ENCODE data around the gene ZNF511.
A peak's percentile ranks its signal among the peaks of the same experiment; 100 is the strongest.

The ZNF511 gene

DNA sequence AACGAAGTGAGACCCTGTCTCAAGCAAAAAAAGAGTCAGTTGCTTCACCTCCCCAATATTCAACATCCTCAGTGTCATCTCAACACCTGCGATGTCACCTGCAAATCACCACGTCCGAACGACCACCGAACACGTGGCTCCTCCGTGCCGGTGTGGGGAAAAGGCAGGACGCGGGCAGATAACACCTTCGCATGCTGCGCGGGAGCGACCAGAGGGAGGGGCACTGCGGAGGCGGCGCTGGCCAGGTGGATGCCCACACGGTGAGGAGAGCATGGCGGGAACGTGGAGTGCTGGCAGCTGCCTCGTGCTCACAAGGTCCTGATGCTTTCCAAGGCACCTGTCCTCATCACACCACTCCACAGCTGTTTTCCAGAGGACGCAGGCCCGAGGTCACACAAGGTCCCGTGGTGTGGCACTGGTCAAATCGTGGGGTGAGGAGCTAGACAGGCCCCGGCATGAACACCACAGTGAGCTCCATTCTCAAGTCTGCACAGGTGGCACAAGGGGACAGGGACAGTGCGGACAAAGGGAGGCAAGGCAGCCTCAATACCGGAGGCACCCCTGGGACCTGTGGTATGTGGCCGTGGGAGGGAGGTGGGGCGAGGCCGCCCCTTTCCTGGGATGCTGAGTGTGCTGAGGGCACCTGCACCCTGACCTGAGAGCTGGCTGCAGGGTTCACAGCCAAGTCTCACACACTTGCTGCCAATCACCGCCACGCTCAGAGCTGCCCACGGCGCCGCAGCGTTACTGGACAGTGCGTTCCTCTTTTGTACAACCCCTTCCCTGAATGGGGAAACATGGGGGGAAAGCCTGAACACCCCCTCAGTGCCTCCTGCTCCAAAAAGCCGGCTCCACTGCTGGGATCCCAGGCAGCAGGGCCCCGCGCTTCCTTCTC lies 13.0 kb upstream of the ZNF511 start:
- no peak for DNase-seq

DNA sequence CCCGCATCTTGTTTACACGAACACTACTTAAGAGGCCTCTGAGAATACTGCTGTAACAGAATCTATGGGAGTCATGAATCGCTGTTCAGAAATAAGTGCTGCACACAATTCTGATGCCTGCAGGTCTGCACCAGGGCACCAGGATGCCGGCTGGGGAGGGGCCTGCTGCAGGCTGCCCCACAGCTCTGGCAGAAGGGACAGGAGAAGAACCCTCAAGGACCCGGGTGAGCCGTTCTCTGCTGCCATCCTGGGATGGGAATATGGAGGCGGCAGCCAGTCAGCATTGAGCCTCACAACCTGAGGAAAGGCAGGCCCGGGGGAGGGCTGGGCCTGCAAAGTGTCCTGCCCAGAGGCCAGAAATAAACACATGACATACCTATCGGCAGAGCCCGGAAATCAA lies 11.2 kb upstream of the ZNF511 start:
- DNase-seq, result no peak

DNA sequence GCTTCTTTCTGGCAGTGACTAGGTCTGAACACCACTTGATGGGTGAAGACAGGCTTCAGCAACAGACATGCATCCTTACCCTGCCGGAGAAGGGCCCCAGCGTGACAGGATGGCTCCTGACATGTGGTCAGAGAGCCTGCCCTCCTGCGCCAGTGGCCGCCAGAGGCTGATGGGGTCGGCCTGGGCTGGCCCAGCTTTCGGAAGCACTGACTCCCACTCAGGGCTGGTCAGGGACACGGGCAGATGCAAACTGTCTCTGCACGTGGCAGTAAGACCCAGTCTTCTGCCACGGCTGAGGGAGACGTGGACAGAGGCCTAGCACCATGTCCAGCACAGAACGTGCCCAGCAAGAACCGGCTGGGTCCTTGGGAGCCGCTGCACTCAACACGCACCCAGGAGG lies 10.2 kb upstream of the ZNF511 start:
- DNase-seq, result no peak

DNA sequence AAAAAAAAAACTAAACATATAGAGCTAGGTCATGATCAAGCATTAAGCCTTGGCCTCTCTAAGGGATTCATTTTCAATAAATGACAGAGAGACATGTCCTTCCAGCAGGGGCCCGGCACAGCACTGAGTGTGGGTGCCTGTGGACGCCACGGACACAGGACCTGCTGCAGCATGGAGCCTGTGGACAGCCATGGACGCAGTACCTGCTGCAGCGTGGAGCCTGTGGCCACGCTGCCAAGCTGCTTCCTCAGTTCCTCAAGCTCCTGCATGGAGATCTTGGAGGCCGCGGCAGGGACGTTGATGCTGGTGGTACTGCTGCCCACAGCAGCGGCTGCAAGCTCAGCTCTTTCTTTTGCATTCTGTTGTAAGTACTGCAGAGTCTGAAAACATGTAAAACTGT lies 9.5 kb upstream of the ZNF511 start:
- no peak for DNase-seq

DNA sequence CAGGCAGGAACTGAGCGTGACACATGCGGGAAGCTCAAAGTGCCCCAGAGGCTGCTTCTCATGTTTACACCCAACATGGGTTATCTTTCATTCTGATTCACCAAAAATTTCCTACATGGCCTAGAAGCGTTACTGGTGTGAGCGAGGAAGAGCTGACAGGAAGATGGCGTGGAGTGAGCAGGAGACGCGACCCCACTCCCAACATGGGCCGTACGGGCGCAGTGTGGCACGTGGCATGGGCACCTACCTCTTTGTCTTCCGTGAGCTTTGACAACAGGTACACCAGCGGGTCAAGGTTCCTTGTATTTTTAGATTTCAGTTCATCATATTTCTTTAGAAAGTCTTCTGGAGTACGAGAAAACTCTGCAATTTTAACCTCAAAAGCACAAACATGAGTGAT lies 9.0 kb upstream of the ZNF511 start:
- no peak for DNase-seq

DNA sequence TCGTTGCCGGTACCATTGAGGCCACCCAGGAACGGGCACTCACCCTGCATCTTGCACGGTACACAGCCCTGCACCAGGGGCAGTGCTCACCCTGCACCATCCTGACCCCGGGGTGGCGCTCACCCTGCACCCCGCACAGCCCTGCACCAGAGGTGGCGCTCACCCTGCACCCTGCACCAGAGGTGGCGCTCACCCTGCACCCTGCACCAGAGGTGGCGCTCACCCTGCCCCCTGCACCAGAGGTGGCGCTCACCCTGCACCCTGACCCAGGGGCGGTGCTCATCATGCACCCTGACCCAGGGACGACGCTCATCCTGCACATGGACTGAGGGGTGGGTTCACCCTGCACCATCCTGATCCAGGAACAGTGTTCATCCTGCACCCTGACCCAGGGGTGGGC lies 6.5 kb upstream of the ZNF511 start:
- DNase-seq, result no peak

DNA sequence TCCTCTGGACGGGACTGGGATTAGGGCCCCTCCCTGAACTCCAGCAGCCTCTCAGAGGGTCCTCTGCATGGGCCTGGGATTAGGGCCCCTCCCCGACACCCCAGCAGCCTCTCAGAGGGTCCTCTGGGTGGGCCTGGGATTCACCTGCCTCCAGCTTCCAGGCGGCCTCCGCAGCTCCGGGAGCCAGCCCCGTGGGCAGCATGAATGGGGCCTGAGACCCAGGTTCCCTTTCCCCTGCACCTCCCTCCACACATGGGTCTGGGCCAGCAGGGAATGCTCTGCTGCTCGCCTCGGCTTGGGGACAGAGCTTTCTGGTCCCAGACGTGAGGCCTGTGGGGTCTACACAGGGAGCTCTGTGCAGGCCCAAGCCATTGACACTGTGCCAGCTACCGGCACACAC lies 5.5 kb upstream of the ZNF511 start:
- no peak for DNase-seq

DNA sequence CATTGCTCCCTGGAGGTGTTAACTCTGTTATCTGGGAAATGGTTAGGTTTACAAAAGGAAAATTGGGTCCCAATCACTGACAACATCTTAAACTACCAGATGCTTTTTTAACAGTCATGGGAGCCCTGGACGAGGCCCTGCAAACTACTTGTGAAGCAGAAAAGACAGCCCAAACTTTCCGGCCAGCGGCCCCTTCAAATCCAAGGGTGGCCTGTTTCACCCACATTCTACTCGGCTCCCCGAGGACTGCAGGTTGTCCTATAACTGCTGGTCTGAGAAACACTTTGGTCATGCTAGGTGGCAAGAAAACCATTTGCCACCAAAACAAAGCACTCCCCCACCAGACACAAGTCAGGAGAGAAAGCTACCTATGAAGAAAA lies 2.6 kb upstream of the ZNF511 start:
- no peak for DNase-seq

DNA sequence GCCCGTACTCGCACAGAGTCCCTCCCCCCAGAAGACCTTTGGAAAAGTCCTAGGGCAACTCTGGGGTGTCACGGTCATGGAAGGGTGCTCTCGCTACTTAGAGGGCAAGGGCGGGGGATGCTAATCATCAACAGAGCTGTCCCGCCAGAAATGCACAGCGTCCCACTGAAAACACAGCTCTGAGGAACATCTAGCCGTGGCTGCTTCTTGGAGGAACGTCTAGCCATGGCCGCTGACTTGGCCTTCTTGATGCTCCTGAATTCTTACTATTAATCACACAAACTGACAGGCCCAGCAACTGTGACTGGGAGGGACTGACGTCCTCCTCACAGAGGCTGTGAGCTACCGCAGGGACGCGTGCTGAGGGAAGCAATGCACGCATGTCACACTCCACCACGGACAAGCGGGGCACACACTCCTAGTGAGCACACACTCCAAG lies 1.8 kb upstream of the ZNF511 start:
- DNase-seq, result no peak

DNA sequence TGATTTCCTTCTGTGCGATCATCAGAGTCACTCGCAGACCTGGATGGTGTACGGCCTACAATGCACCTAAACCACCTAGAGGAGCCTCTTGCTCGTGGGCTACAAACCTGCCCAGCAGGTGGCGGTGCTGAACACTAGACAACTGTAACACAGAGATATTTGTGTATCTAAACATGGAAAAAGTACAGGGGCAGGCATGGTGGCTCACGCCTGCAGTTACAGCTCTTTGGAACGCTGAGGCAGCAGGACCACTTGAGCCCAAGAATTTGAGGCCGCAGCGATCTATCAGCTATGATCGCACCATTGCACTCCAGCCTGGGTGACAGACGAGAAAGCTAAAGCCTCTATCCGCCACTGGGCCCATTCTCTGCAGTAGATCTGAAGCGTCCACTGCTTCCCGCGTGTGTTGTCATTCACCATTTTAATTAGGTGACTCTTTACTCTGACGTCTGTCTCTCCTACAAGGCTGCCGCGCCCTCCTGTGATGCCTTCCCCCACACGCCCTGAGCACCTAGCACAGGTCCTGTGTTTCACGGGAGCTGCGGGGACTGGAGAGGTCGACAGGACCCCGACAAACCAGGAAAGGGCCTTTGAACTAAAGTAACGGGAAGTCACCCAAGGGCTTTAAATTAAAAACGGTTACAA lies 816 bp upstream of the ZNF511 start:
- DNase-seq, result peak; percentile 43

DNA sequence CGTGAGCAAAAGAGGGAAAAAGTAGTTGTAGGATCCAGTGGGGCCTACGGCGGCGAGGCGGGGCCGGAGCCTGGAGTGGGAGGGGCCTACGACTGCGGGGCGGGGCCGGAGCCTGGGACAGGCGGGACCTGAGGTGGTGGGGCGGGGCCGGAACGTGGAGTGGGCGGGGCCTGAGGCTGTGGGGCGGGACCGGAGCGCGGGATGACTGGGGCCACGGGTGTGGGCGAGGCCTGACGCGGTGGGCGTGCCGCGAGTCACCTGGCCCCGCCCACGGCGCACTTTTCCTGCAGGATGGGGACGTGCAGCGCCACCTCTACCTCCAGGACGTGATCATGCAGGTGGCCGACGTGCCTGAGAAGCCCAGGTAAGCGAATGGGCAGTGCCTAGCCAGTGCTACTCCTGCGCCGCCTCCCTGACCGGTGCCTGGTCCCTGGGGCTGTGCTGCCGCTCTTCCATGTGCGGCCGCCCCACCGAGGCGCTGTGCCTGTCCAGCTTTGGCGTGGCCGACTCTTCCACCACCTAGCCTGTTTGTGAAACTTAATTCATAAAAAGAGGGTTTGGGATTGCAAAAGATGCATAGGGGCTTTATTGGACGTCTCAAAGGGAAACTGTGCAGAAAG lies 496 bp downstream of the ZNF511 start:
- peak; percentile 87 for DNase-seq

DNA sequence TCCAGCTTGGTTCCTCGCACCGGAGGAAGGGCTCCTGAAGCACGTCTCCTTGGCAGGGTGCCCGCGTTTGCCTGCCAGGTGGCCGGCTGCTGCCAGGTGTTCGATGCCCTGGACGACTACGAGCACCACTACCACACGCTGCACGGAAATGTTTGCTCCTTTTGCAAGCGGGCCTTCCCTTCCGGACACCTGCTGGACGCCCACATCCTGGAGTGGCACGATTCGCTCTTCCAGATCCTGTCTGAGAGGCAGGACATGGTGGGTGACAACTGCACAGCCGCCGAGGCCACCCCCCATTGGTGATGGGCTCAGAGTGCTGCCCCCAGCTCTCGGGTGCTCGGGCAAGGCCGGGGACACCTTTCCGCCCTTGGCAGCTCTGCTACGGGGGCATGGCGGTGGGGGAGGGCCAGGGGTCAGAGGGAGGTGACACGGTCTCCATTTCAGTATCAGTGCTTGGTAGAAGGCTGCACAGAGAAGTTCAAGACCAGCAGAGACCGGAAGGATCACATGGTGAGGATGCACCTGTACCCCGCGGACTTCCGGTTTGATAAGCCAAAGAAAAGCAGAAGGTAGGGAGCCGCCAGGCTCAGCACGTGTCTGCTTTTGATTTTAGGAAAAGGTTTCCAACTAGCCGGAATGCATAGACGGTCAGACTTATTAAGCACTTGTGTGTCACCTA lies 1.1 kb downstream of the ZNF511 start:
- DNase-seq, result no peak

DNA sequence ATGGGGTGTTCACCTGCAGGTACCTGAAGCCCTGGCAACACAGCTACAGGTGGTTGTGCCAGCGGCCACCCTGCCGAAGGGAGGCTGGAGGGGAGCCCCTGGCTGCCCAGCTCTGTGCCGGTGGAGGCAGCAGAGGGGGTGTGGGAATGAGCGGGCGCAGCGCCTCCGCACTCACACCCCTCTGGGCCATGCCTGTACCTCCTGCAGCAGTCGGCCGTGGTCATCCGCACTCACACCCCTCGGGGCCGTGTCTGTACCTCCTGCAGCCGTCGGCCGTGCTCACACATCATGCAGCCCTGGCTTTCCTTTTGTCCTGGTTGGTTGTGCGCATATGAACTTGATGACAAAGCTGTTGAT lies 1.7 kb downstream of the ZNF511 start:
- DNase-seq, result no peak

DNA sequence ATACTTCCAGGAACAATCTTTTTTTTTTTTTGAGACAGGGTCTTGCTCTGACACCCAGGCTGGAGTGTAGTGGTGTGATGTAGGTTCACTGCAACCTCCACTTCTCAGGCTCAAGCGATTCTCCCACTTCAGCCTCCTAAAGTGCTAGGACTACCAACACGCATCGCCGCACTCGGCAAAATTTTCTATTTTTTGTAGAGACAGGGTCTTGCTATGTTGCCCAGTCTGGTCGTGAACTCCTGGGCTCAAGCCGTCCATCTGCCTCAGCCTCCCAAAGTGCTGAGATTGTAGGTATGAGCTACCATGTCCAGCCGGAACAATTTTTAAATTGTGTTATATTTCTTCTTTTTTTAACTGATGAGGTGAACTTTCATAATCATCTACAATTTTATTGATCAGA lies 2.1 kb downstream of the ZNF511 start:
- no peak for DNase-seq

DNA sequence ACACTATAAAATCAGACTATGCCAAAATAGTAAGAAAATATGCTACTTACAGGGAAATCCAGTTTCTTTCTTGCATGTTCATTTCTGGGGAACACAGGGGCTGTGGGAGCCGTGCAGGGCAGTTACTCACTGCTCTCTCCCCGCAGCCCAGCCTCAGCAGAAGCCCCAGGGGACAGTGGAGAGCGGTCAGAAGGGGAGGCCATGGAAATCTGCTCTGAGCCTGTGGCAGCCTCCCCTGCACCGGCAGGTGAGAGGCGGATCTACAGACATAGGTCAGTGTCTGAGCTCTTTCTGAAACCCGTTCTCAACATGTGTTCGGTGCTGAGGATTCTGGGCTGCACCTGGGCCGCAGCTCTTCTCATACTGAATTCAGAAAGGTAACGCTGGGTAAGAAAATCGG lies 2.9 kb downstream of the ZNF511 start:
- DNase-seq, result no peak

DNA sequence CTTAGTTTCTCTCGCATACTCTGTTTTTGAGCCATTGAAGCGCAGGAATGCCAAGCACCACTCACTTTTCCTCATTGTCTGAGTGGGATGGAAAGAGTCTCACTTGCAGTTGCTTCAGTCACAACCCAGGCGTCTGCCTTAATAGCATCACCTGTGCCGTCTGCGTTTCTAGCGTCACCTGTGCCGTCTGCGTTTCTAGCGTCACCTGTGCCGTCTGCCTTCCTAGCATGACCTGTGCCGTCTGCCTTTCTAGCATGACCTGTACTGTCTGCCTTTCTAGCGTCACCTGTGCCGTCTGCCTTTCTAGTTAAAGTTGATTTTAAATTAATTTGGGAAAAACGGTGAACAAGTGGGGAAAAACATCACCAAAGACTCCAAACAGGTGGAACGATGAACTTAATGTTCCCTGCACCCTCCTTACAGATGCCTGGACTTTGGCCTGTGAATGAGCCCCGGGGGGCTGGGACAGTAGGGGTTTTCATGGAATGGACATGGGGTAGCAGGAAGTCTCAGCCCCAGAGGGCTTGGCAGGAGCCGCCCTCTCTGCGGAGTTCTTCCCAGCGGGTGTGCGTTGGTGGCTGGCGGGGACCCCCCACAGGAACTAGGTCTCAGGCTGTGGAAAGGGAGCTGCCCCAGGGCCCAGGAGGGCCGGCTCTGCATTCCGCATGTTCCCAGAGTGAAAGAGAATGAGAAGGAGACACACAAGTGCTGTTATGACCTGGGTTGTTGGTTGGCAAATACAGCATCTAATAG lies 3.5 kb downstream of the ZNF511 start:
- no peak for DNase-seq

DNA sequence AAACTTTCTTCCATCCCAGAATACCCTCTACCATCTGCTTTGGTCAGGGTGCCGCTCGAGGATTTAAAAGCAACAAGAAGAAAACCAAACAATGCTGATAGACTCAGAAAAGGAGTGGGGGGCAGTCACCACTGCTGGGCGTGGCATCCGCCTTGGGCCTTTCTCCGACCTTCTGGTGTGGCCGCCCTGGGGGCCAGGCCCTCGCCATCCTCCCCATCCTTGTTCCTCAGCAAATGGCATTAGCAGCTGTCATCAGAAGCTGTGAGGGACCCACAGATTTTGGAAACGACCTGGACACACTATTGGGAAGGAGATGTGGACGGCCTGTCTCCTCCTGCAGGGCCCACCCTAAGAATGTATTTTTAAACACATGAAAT lies 4.0 kb downstream of the ZNF511 start:
- no peak for DNase-seq

DNA sequence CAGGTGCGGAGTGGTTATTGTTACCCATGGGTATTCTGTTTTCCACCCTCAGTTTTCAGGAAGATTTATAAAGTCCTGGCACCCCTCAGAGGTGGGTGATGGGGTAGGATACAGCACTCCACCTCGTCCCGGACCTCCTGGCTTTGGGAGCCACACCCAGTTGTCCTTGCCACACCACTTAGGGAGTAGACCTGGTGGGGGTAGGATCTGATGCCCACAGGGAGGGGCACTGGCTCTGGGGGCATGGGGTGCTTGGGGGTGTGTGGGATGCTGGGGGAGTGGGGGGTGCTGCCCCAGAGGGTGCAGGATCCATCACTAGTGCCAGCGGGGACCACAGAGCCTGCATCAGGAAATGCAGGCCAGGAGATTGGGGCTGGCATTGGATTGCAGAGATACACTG lies 4.5 kb downstream of the ZNF511 start:
- no peak for DNase-seq

DNA sequence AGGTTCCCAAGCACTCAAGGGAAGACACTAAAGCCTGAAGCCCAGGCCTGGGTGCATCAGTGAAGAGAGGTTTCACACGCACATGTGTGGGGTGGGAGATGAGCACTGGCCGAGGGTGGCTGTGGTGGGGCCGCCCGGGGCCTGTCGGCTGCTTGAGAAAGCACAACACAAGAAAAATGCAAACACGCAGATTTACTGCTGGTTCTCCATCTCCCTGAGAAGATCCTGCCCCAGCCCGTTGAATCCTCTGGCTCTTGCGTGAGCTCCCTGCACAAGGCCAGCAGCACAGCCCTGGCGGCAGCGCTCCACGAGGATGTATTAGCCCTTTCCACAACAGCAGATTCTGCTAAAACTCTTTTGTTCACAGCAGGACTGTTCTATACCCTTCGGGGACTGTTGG lies 6.2 kb downstream of the ZNF511 start:
- no peak for DNase-seq

DNA sequence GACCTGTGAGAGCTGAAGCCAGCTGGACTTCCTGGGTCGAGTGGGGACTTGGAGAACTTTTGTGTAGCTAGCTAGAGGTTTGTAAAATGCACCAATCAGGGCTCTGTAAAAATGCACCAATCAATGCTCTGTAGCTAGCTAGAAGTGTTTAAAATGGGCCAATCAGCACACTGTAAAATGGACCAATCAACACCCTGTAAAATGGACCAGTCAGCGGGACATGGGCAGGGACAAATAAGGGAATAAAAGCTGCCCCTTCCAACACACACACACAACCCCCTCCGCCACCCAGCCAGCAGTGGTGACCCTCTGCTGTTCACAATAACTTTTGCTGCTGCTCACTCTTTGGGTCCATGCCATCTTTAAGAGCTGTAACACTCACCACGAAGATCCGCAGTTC lies 7.1 kb downstream of the ZNF511 start:
- no peak for DNase-seq

DNA sequence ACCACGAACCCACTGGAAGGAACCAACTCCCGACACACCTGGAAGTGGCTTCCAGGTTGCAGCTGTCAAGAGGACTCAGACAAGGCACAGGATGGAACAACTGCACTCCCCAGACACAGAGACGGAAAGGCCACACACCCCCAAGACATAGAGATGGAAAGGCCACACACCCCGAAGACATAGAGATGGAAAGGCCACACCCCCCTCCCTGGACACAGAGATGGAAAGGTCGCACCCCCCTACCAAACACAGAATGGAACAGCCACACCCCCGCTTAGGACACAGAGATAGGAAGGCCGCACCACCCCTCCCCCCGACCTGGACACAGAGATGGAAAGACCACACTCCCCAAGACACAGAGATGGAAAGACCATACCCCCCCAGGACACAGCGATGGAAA lies 7.6 kb downstream of the ZNF511 start:
- no peak for DNase-seq

DNA sequence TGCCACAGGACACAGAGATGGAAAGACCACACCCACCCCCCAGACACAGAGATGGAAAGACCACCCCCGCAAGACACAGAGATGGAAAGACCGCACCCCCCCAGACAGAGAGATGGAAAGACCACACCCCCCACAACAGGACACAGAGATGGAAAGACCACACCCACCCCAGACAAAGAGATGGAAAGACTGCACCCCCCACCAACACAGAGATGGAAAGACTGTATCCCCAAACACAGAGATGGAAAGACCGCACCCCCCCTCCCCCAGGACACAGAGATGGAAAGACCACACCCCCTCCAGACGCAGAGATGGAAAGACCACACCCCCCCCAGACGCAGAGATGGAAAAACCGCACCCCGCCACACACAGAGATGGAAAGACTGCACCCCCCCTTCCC lies 8.0 kb downstream of the ZNF511 start:
- no peak for DNase-seq

DNA sequence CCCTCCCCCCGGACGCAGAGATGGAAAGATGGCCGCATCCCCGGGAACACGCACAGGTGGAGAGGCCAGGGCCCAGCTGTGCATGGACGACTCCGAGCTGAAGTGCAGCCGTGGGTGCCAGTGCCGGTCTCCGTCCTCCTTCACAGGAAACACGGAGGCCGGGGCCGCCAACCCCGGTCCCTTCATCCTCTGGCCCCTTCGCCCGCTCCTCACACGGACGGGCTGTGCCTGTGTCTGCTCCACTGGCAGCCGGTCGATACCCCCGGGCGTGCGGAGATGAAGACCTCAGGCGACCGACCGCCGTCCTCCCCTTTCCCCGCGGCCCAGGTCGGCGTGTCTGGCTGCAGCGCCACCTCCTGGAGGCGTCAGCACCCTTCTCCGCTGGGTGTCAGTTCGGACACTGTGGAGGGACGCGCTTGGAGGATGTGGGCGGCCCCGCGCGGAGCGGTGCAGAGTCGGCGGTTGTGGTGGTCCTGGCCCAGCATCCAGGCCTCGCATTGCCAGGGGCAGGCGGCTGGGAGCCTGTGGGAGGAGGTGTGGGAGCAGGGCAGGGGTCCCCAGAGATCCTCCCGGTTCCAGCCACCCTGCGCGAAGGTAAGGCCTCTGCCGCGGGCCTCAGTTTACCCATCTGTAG lies 9.9 kb downstream of the ZNF511 start:
- DNase-seq, result peak; percentile 33
